H9 (cell line): ENCODE results near the gene TMEM114. TPM values are rescaled to one million over a fixed set of nuclear protein-coding genes. Genes with fewer than 3 reads are reported as not detected.

ENCODE experiments used
- DNase-seq: peaks from one replicate; pipeline ENCODE4 v3.0.0-alpha.2; 2017
- H2AFZ ChIP-seq: one replicate; pipeline ENCODE4 v1.6.1; 2013; ENCODE audit warnings: mild to moderate bottlenecking, low read length, control low read depth, moderate library complexity
- H2AK5ac ChIP-seq: 2 replicates; pipeline ENCODE4 v1.6.1; 2013; ENCODE audit warnings: low read length, control low read depth, mixed read lengths; ENCODE audit not compliant: insufficient read length
- H2BK120ac ChIP-seq: one replicate; pipeline ENCODE4 v1.6.1; 2013; ENCODE audit warnings: low read depth, mild to moderate bottlenecking, low read length, control low read depth, inconsistent platforms; ENCODE audit not compliant: poor library complexity, severe bottlenecking
- H2BK12ac ChIP-seq: 2 replicates; pipeline ENCODE4 v1.6.1; 2013; ENCODE audit warnings: low read length, control low read depth, mixed read lengths, low read depth; ENCODE audit not compliant: insufficient read length
- H2BK15ac ChIP-seq: 2 replicates; pipeline ENCODE4 v1.6.1; 2013; ENCODE audit warnings: low read depth, low read length, control low read depth
- H2BK20ac ChIP-seq: one replicate; pipeline ENCODE4 v1.6.1; 2013; ENCODE audit warnings: low read depth, mild to moderate bottlenecking, low read length, control low read depth, inconsistent platforms; ENCODE audit not compliant: poor library complexity, severe bottlenecking
- H2BK5ac ChIP-seq: 2 replicates; pipeline ENCODE4 v1.6.1; 2013; ENCODE audit warnings: low read length, control low read depth, mixed read lengths; ENCODE audit not compliant: insufficient read length
- H3K14ac ChIP-seq: 2 replicates; pipeline ENCODE4 v1.6.1; 2013; ENCODE audit warnings: low read length, control low read depth; ENCODE audit not compliant: insufficient read depth
- H3K18ac ChIP-seq: 2 replicates; pipeline ENCODE4 v1.6.1; 2013; ENCODE audit warnings: low read depth, mild to moderate bottlenecking, mixed read lengths, low read length, control low read depth; ENCODE audit not compliant: insufficient read length
- H3K23ac ChIP-seq: 2 replicates; pipeline ENCODE4 v1.6.1; 2013; ENCODE audit warnings: low read length, control low read depth, mixed read lengths, low read depth; ENCODE audit not compliant: insufficient read length
- H3K23me2 ChIP-seq: 2 replicates; pipeline ENCODE4 v1.6.1; 2013; ENCODE audit warnings: low read depth, mild to moderate bottlenecking, mixed read lengths, low read length, control low read depth; ENCODE audit not compliant: insufficient read length, poor library complexity, severe bottlenecking
- H3K27ac ChIP-seq: 2 replicates; pipeline ENCODE4 v1.5.1; 2013; ENCODE audit warnings: low read length, control low read depth, mixed read lengths, low read depth; ENCODE audit not compliant: insufficient read length
- H3K27me3 ChIP-seq: 2 replicates; pipeline ENCODE4 v1.6.1; 2013; ENCODE audit warnings: low read length, control low read depth, inconsistent platforms; ENCODE audit not compliant: insufficient read depth
- H3K4ac ChIP-seq: 2 replicates; pipeline ENCODE4 v1.6.1; 2013; ENCODE audit warnings: low read depth, mild to moderate bottlenecking, control low read depth, inconsistent platforms, low read length, moderate library complexity
- H3K4me1 ChIP-seq: 2 replicates; pipeline ENCODE4 v1.6.1; 2013; ENCODE audit warnings: low read length, control low read depth, inconsistent platforms; ENCODE audit not compliant: insufficient read depth
- H3K4me2 ChIP-seq: 2 replicates; pipeline ENCODE4 v1.6.1; 2013; ENCODE audit warnings: low read length, control low read depth, mixed read lengths; ENCODE audit not compliant: insufficient read length, insufficient read depth
- H3K56ac ChIP-seq: 2 replicates; pipeline ENCODE4 v1.6.1; 2013; ENCODE audit warnings: low read depth, mild to moderate bottlenecking, mixed read lengths, low read length, control low read depth; ENCODE audit not compliant: insufficient read length
- H3K79me1 ChIP-seq: 2 replicates; pipeline ENCODE4 v1.6.1; 2013; ENCODE audit warnings: low read depth, mild to moderate bottlenecking, moderate library complexity, low read length, control low read depth, inconsistent platforms; ENCODE audit not compliant: insufficient read depth, poor library complexity, severe bottlenecking
- H3K79me2 ChIP-seq: 2 replicates; pipeline ENCODE4 v1.6.1; 2013; ENCODE audit warnings: low read length, control low read depth, inconsistent platforms; ENCODE audit not compliant: insufficient read depth
- H3K9ac ChIP-seq: 2 replicates; pipeline ENCODE4 v1.6.1; 2013; ENCODE audit warnings: low read length, control low read depth, mixed read lengths; ENCODE audit not compliant: insufficient read length; ENCODE audit errors: extremely low read depth
- H3K9me3 ChIP-seq: one replicate; pipeline ENCODE4 v1.6.1; 2013; ENCODE audit warnings: low read depth, low read length, inconsistent platforms; ENCODE audit not compliant: control insufficient read depth
- H3T11ph ChIP-seq: one replicate; pipeline ENCODE4 v1.6.1; 2013; ENCODE audit warnings: mild to moderate bottlenecking, low read length, control low read depth, inconsistent platforms
- H4K20me1 ChIP-seq: one replicate; pipeline ENCODE4 v1.6.1; 2013; ENCODE audit not compliant: control insufficient read depth, insufficient read length, insufficient read depth
- H4K5ac ChIP-seq: 2 replicates; pipeline ENCODE4 v1.6.1; 2013; ENCODE audit warnings: low read depth, mild to moderate bottlenecking, mixed read lengths, low read length, control low read depth; ENCODE audit not compliant: insufficient read length
- H4K8ac ChIP-seq: replicated peaks from 2 replicates; pipeline ENCODE4 v1.6.1; 2013; ENCODE audit warnings: low read length, control low read depth, mixed read lengths, low read depth; ENCODE audit not compliant: insufficient read length
- H4K91ac ChIP-seq: 2 replicates; pipeline ENCODE4 v1.6.1; 2013; ENCODE audit warnings: low read depth, mild to moderate bottlenecking, moderate library complexity, mixed read lengths, low read length, control low read depth; ENCODE audit not compliant: insufficient read length
- H3K27ac Mint-ChIP-seq, 3 experiments: 2 replicates in 2 of 3; 3 replicates in 1 of 3; pipeline ENCODE4 v1.8.0; 2020 to 2021; ENCODE audit warnings: mixed read lengths in 3 of 3, mild to moderate bottlenecking in 1 of 3, moderate library complexity in 1 of 3
- H3K27me3 Mint-ChIP-seq: 2 replicates; pipeline ENCODE4 v1.8.0; 2021; ENCODE audit warnings: low read depth, mild to moderate bottlenecking, moderate library complexity, mixed read lengths
- H3K36me3 Mint-ChIP-seq, 3 experiments: 2 replicates in 2 of 3; 3 replicates in 1 of 3; pipeline ENCODE4 v1.8.0; 2020 to 2021; ENCODE audit warnings: low read depth in 3 of 3, mixed read lengths in 3 of 3; ENCODE audit not compliant: insufficient read depth in 1 of 3
- H3K4me1 Mint-ChIP-seq, 2 experiments: 2 replicates each; pipeline ENCODE4 v1.8.0; 2020; ENCODE audit warnings: mixed read lengths in 2 of 2
- H3K4me3 Mint-ChIP-seq, 2 experiments: 2 replicates in 1 of 2; 3 replicates in 1 of 2; pipeline ENCODE4 v1.8.0; 2020 to 2021; ENCODE audit warnings: mild to moderate bottlenecking in 2 of 2, mixed read lengths in 2 of 2, moderate library complexity in 1 of 2
- H3K9me3 Mint-ChIP-seq, 2 experiments: 2 replicates in 1 of 2; 3 replicates in 1 of 2; pipeline ENCODE4 v1.8.0; 2020; ENCODE audit warnings: mild to moderate bottlenecking in 2 of 2, mixed read lengths in 2 of 2, moderate library complexity in 1 of 2
- CTCF ChIP-seq: fragments of 200-600 bp; sonication (generic); conservative IDR thresholded peaks from 3 replicates; pipeline ENCODE4 v1.8.0; 2021; ENCODE audit warnings: antibody characterized with exemption, mild to moderate bottlenecking
- WGBS: extraction: QIAGEN DNeasy Blood & Tissue Kit; methylation state at CpG from one replicate; pipeline ENCODE4 v1.1.7; 2013; ENCODE audit warnings: missing lambda C conversion rate, low lambda C conversion rate, mixed read lengths; ENCODE audit not compliant: insufficient read length; ENCODE audit errors: extremely low coverage; 5-methylcytosine and 5-hydroxymethylcytosine counted together
- total RNA-seq: library from RNA; stranded (reverse); gene quantifications from 2 replicates; pipeline ENCODE4 v1.2.1, GENCODE V29; 2021

Gene TMEM114
- total RNA-seq, 1 experiment from 2014 or later, result 0.33 TPM

- TF ChIP-seq CTCF, result peak; percentile 39; the same call in 1 of the 3 replicates
- Histone ChIP-seq H4K91ac (no peak overlapping the region), H4K5ac (no peak overlapping the region), H3K27me3 (peaks cover 23% of the 10 kb centered on the region; the same call in 1 of the 2 replicates), H2BK20ac (no peak overlapping the region), H3K14ac (peak overlapping the region; percentile 74), H3T11ph (no peak overlapping the region), H3K56ac (no peak overlapping the region), H3K4me2 (peak overlapping the region; percentile 84), H3K4me1 (no peaks in the 10 kb centered on the region), H3K18ac (no peak overlapping the region), H2AFZ (no peak overlapping the region), H3K23ac (no peak overlapping the region), H3K9ac (no peak overlapping the region), H4K8ac (no peak overlapping the region), H2BK120ac (no peak overlapping the region), H2BK5ac (no peak overlapping the region), H2AK5ac (no peak overlapping the region), H2BK15ac (no peak overlapping the region), H2BK12ac (no peak overlapping the region), H3K4ac (no peak overlapping the region), H4K20me1 (no peaks in the 10 kb centered on the region), H3K9me3 (no peaks in the 10 kb centered on the region), H3K79me1 (no peaks in the 10 kb centered on the region), H3K27ac (no peak overlapping the region), H3K79me2 (no peaks in the 10 kb centered on the region), H3K23me2 (peaks cover 16% of the 10 kb centered on the region)
- H3K36me3 Mint-ChIP-seq, result no peaks in the 10 kb centered on the region
- H3K27ac Mint-ChIP-seq, result no peak overlapping the region
- no CpG with 5 or more reads among the region's 64 CpGs for WGBS
- peak; percentile 47 for DNase-seq
- no peaks in the 10 kb centered on the region for H3K9me3 Mint-ChIP-seq
- H3K4me1 Mint-ChIP-seq, result peaks cover 11 to 12% of the 10 kb centered on the region in 2 experiments
- peaks cover 23% of the 10 kb centered on the region for H3K27me3 Mint-ChIP-seq
- no peak overlapping the region; a peak in 4 of 5 replicates for H3K4me3 Mint-ChIP-seq
These were observed 1.0 kb downstream of the TMEM114 start for GRCh38 chr16:8589057-8589899.
